CD4-positive, alpha-beta T cell (primary cell): Measurements from ENCODE around the gene AGAP1. TPM values are rescaled to one million over a fixed set of nuclear protein-coding genes. Genes with fewer than 3 reads are reported as not detected.

Experiments
- ATAC-seq: fragments of 200-7000 bp; cut with Tn5 transposase; one replicate; pipeline ENCODE4 v1.10.0; 2022; ENCODE audit warnings: mild to moderate bottlenecking; ENCODE audit not compliant: poor library complexity
- CTCF ChIA-PET: fragments of 350-600 bp; sonication (Branson Sonifier 250); formaldehyde crosslinking; loops from one replicate; lab custom pipeline; 2021; ENCODE audit warnings: antibody characterized with exemption, inconsistent platforms; lab: Charles Lee
- POLR2A ChIA-PET: fragments of 350-600 bp; sonication (Branson Sonifier 250); formaldehyde crosslinking; loops from one replicate; lab custom pipeline; 2021; ENCODE audit warnings: antibody characterized with exemption, inconsistent platforms; lab: Charles Lee
- DNase-seq, 14 experiments: peaks; one replicate each; pipeline ENCODE4 v3.0.0-alpha.2; 2013 to 2020; ENCODE audit warnings: mixed read lengths in 2 of 14
- H3K27ac ChIP-seq, 2 donors: one replicate each; pipeline versions ENCODE4 v1.5.1 to v1.7.0; 2013; ENCODE audit warnings: low read length in 2 of 2, low read depth in 1 of 2, mild to moderate bottlenecking in 1 of 2
- H3K27me3 ChIP-seq, 2 experiments: 1 replicate in 1 of 2; 2 replicates in 1 of 2; pipeline versions ENCODE4 v1.6.1 to v1.7.0; 2013; ENCODE audit warnings: low read length in 2 of 2, control low read depth in 1 of 2, mild to moderate bottlenecking in 1 of 2, moderate library complexity in 1 of 2; ENCODE audit not compliant: insufficient read depth in 2 of 2, control insufficient read depth in 1 of 2
- H3K36me3 ChIP-seq: one replicate; pipeline ENCODE4 v1.6.1; 2013; ENCODE audit warnings: low read length, control low read depth; ENCODE audit not compliant: insufficient read depth
- H3K4me1 ChIP-seq: one replicate; pipeline ENCODE4 v1.6.1; 2013; ENCODE audit warnings: low read length, control low read depth; ENCODE audit not compliant: insufficient read depth
- H3K4me3 ChIP-seq: one replicate; pipeline ENCODE4 v1.5.1; 2013; ENCODE audit warnings: mild to moderate bottlenecking, low read length, moderate library complexity
- H3K9me3 ChIP-seq, 2 experiments: 1 replicate in 1 of 2; 2 replicates in 1 of 2; pipeline versions ENCODE4 v1.6.1 to v1.7.0; 2013; ENCODE audit warnings: low read length in 2 of 2, mild to moderate bottlenecking in 2 of 2, control low read depth in 1 of 2, moderate library complexity in 1 of 2; ENCODE audit not compliant: control insufficient read depth in 1 of 2, insufficient read depth in 1 of 2
- H3K27ac Mint-ChIP-seq: one replicate; pipeline ENCODE4 v1.8.0; 2020; ENCODE audit warnings: mixed read lengths
- H3K27me3 Mint-ChIP-seq: one replicate; pipeline ENCODE4 v1.8.0; 2021; ENCODE audit warnings: mixed read lengths
- H3K36me3 Mint-ChIP-seq: one replicate; pipeline ENCODE4 v1.8.0; 2021; ENCODE audit warnings: low read depth, mixed read lengths
- H3K4me1 Mint-ChIP-seq: one replicate; pipeline ENCODE4 v1.8.0; 2021; ENCODE audit warnings: low read depth, mixed read lengths
- H3K4me3 Mint-ChIP-seq: one replicate; pipeline ENCODE4 v1.8.0; 2020; ENCODE audit warnings: mild to moderate bottlenecking, mixed read lengths
- H3K9me3 Mint-ChIP-seq: one replicate; pipeline ENCODE4 v1.8.0; 2020; ENCODE audit warnings: mixed read lengths
- intact Hi-C, 2 experiments: fragments of 100-400 bp; cut with DNase I in 1 of 2; cut with micrococcal nuclease in 1 of 2; formaldehyde crosslinking; loops; one replicate each; pipeline versions ENCODE4 v1.15.1 to v1.9.0; 2023 to 2025; cut with DNase I, micrococcal nuclease
- total RNA-seq, 174 experiments: library from RNA in 2 of 174; stranded (reverse) in 2 of 174; gene quantifications; one replicate each; pipeline ENCODE4 v1.2.3 and lab custom pipeline; 2021 to 2026
- TF ChIP-seq, protein P1 (sequence below): fragments of 200-600 bp; IDR thresholded peaks from one replicate; pipeline ENCODE4 v1.8.0; 2022; ENCODE audit warnings: antibody characterized with exemption, mild to moderate bottlenecking

Gene AGAP1
- total RNA-seq, 2 experiments from 2014 or later, result 2.6 to 3.1 TPM

DNA sequence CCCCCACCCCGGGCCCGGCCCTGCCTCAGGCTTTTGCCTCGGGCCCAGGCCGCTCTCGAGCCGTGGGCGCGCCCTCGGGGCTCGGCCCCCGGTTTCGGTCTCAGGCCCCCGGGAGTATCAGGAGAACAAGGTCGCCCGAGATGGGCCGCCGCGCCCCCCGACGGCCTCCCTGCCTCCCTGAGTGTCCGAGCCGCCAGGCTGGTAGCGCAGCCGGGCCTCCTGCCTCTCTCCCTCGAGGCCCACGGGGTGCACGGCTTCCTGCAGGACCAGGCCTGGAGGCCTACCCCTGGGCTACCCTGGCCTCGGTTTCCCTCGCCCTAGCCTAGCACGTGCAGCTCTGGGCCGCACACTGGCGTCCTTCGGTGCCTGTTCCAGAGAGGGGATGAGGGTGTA is 665.9 kb downstream of the AGAP1 start:
- H3K9me3 ChIP-seq, result peaks cover 0 to 45% of the 10 kb centered on the region in 2 experiments
- Mint-ChIP-seq H3K4me1 (peaks cover 2% of the 10 kb centered on the region), H3K4me3 (no peak overlapping the region), H3K27ac (no peak overlapping the region), H3K36me3 (no peaks in the 10 kb centered on the region), H3K9me3 (no peaks in the 10 kb centered on the region), H3K27me3 (peaks cover 62% of the 10 kb centered on the region)
- H3K27me3 ChIP-seq, result peaks cover 30 to 67% of the 10 kb centered on the region in 2 experiments
- ChIA-PET POLR2A (no interaction called here), CTCF (no interaction called here)
- TF ChIP-seq, protein P1, sequence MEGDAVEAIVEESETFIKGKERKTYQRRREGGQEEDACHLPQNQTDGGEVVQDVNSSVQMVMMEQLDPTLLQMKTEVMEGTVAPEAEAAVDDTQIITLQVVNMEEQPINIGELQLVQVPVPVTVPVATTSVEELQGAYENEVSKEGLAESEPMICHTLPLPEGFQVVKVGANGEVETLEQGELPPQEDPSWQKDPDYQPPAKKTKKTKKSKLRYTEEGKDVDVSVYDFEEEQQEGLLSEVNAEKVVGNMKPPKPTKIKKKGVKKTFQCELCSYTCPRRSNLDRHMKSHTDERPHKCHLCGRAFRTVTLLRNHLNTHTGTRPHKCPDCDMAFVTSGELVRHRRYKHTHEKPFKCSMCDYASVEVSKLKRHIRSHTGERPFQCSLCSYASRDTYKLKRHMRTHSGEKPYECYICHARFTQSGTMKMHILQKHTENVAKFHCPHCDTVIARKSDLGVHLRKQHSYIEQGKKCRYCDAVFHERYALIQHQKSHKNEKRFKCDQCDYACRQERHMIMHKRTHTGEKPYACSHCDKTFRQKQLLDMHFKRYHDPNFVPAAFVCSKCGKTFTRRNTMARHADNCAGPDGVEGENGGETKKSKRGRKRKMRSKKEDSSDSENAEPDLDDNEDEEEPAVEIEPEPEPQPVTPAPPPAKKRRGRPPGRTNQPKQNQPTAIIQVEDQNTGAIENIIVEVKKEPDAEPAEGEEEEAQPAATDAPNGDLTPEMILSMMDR, result no peak
- H3K4me3 ChIP-seq, result no peak overlapping the region
- intact Hi-C loops, result no loop called here
- H3K27ac ChIP-seq, result no peak overlapping the region
- H3K36me3 ChIP-seq, result no peaks in the 10 kb centered on the region
- ATAC-seq (no peak), DNase-seq (no peak)
- no peaks in the 10 kb centered on the region for H3K4me1 ChIP-seq

DNA sequence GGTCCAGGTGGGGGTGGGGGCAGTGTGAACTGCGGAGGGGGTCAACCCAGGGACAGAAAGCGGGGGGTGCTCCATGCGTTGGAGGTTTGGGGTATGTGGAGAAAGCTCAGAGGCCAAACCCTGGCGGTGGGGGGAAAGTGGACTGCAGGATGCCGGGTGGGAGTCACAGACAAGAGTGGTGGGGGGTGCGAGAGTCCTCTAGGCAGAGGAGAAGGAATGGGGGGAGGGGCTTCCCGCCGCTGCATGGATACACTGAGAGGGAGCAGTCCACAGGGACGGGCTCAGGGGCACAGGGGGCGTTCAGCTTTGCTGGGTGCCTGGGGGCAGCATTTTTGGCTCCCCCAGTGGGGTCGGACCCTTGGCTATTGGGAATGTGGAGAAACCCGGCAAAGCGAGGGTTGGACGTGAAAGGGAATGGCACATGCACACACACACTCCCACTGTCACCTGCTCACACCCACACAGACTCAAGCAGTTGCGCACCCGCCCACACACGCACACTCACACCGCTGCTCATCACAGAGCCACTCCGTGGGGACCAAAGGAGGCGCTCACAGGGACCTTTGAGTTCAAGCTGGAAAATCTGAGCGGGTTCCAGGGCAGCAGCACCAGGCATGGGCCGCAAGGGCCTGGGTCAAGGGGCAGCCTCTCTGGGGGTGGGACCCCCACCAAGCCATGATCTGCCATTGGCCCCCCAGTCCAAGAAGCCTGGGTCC is 666.7 kb downstream of the AGAP1 start:
- Mint-ChIP-seq H3K27ac (no peak overlapping the region), H3K36me3 (no peaks in the 10 kb centered on the region), H3K4me3 (no peak overlapping the region), H3K9me3 (no peaks in the 10 kb centered on the region), H3K4me1 (peaks cover 8% of the 10 kb centered on the region), H3K27me3 (peaks cover 62% of the 10 kb centered on the region)
- ATAC-seq (no peak), DNase-seq (no peak)
- intact Hi-C loops, result no loop called here
- H3K9me3 ChIP-seq, result peaks cover 0 to 48% of the 10 kb centered on the region in 2 experiments
- no peak overlapping the region for H3K4me3 ChIP-seq
- TF ChIP-seq, protein P1, result no peak
- CTCF ChIA-PET, result no interaction called here
- no peaks in the 10 kb centered on the region for H3K36me3 ChIP-seq
- POLR2A ChIA-PET, result no interaction called here
- peaks cover 38 to 75% of the 10 kb centered on the region in 2 experiments for H3K27me3 ChIP-seq
- no peaks in the 10 kb centered on the region for H3K4me1 ChIP-seq
- H3K27ac ChIP-seq, result no peak overlapping the region

DNA sequence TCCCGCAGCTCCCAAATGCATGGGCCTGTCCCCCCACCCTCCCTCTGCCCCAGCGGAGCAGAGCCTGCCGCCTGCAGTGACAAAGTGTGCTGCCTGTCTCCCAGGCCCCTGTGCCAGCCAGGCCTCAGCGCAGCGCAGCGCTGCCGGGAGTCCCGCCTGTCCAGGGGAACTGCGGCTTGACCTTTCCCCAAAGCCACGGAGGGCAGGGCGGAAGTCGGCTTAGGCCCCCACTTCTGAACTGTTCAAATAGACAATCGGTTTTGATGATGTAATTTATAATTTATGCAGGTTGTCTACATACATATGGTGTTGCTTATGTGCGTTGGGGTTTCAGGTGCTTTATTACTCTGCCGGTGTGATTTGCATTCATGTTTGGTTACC is 667.2 kb downstream of the AGAP1 start:
- Mint-ChIP-seq H3K27me3 (peaks cover 65% of the 10 kb centered on the region), H3K4me1 (peaks cover 8% of the 10 kb centered on the region), H3K4me3 (no peak overlapping the region), H3K9me3 (no peaks in the 10 kb centered on the region), H3K36me3 (no peaks in the 10 kb centered on the region), H3K27ac (no peak overlapping the region)
- H3K27ac ChIP-seq, result no peak overlapping the region
- intact Hi-C loops, result no loop called here
- TF ChIP-seq, protein P1, result no peak
- peaks cover 43 to 80% of the 10 kb centered on the region in 2 experiments for H3K27me3 ChIP-seq
- H3K4me1 ChIP-seq, result no peaks in the 10 kb centered on the region
- H3K4me3 ChIP-seq, result no peak overlapping the region
- no peaks in the 10 kb centered on the region for H3K36me3 ChIP-seq
- H3K9me3 ChIP-seq, result peaks cover 0 to 45% of the 10 kb centered on the region in 2 experiments
- POLR2A ChIA-PET, result no interaction called here
- ATAC-seq (no peak), DNase-seq (no peak)
- CTCF ChIA-PET, result no interaction called here
